Endothelial cell of umbilical vein (primary cell): ENCODE measurements around the gene ARHGAP15. TPM values are rescaled to one million over a fixed set of nuclear protein-coding genes. Genes with fewer than 3 reads are reported as not detected.

Experiments
- BruUV-seq: library from RNA; stranded (reverse); fragments of 400-500 nt; replicated peaks from 2 replicates; lab custom pipeline; 2021; lab: Mats Ljungman, UMichigan
- CTCF ChIA-PET: fragments of 300-600, 350-600 bp; sonication (Branson Sonifier 250); formaldehyde crosslinking; loops from one replicate; lab custom pipeline; 2021; ENCODE audit warnings: antibody characterized with exemption, inconsistent platforms; lab: Charles Lee
- POLR2A ChIA-PET: fragments of 300-600, 350-600 bp; sonication (Branson Sonifier 250); formaldehyde crosslinking; loops from one replicate; lab custom pipeline; 2021; ENCODE audit warnings: antibody characterized with exemption, inconsistent platforms; lab: Charles Lee
- DNase-seq: peaks from one replicate; pipeline ENCODE4 v3.0.0-alpha.2; 2011; ENCODE audit warnings: low read depth, low spot score
- FAIRE-seq: peaks from 2 replicates; lab custom pipeline; 2011; peaks lifted over from hg19 to GRCh38; lab: Jason Lieb, UNC
- H2AFZ ChIP-seq: 2 replicates; pipeline ENCODE4 v1.6.0; 2012; ENCODE audit warnings: low read depth, low read length, control low read depth, inconsistent platforms
- H3K27ac ChIP-seq: 2 replicates; pipeline ENCODE4 v1.5.1; 2011; ENCODE audit warnings: low read depth, mild to moderate bottlenecking, control low read depth, low read length, moderate library complexity; ENCODE audit not compliant: insufficient read depth
- H3K27me3 ChIP-seq, 2 experiments: 2 replicates each; pipeline versions ENCODE4 v1.6.0 to v1.6.1; 2011; ENCODE audit warnings: low read length in 2 of 2, mixed read lengths in 1 of 2; ENCODE audit not compliant: control insufficient read depth in 2 of 2, insufficient read depth in 2 of 2
- H3K36me3 ChIP-seq, 2 experiments: 2 replicates in 1 of 2; 3 replicates in 1 of 2; pipeline ENCODE4 v1.5.1; 2011; ENCODE audit warnings: low read length in 2 of 2, mild to moderate bottlenecking in 1 of 2, moderate library complexity in 1 of 2; ENCODE audit not compliant: control insufficient read depth in 2 of 2, insufficient read depth in 2 of 2; ENCODE audit errors: extremely low read depth in 1 of 2
- H3K4me1 ChIP-seq: 3 replicates; pipeline ENCODE4 v1.5.1; 2011; ENCODE audit warnings: mild to moderate bottlenecking, low read length; ENCODE audit not compliant: control insufficient read depth, insufficient read depth; ENCODE audit errors: extremely low read depth
- H3K4me2 ChIP-seq: 2 replicates; pipeline ENCODE4 v1.6.1; 2011; ENCODE audit warnings: low read length, control low read depth, mixed read lengths; ENCODE audit not compliant: insufficient read depth
- H3K4me3 ChIP-seq, 3 experiments: fragments of 200-600 bp in 1 of 3; sonication (generic), shearing (Covaris generic) in 1 of 3; replicated peaks in 1 of 3; 2 replicates each; pipeline ENCODE4 v1.5.1; 2011 to 2016; ENCODE audit warnings: control low read depth in 3 of 3, low read length in 3 of 3, mild to moderate bottlenecking in 2 of 3, inconsistent platforms in 1 of 3, low read depth in 1 of 3, moderate library complexity in 1 of 3; ENCODE audit not compliant: insufficient read depth in 1 of 3
- H3K79me2 ChIP-seq: 2 replicates; pipeline ENCODE4 v1.6.0; 2012; ENCODE audit warnings: low read length, inconsistent platforms; ENCODE audit not compliant: control insufficient read depth, insufficient read depth
- H3K9ac ChIP-seq: replicated peaks from 2 replicates; pipeline ENCODE3; 2011; ENCODE audit warnings: low read length, control low read depth; ENCODE audit not compliant: insufficient read depth; ENCODE audit errors: extremely low read depth
- H3K9me1 ChIP-seq: replicated peaks from 3 replicates; pipeline ENCODE4 v1.6.0; 2011; ENCODE audit warnings: mild to moderate bottlenecking, low read length; ENCODE audit not compliant: control insufficient read depth, insufficient read depth; ENCODE audit errors: extremely low read depth
- H3K9me3 ChIP-seq: replicated peaks from 2 replicates; pipeline ENCODE4 v1.5.1; 2012; ENCODE audit warnings: low read length, inconsistent platforms; ENCODE audit not compliant: control insufficient read depth, insufficient read depth
- H4K20me1 ChIP-seq: replicated peaks from 2 replicates; pipeline ENCODE3; 2011; ENCODE audit warnings: mild to moderate bottlenecking, low read length; ENCODE audit not compliant: control insufficient read depth, insufficient read depth; ENCODE audit errors: extremely low read depth
- CTCF ChIP-seq, 2 donors: IDR thresholded peaks; 1 replicate in 1 of 2; 2 replicates in 1 of 2; pipeline ENCODE4 v1.5.1; 2011; ENCODE audit warnings: low read length in 2 of 2, mild to moderate bottlenecking in 2 of 2, moderate library complexity in 2 of 2, control low read depth in 1 of 2, inconsistent platforms in 1 of 2, low read depth in 1 of 2; ENCODE audit not compliant: insufficient read depth in 1 of 2; ENCODE audit errors: extremely low read depth in 1 of 2
- EZH2 ChIP-seq: IDR thresholded peaks from 2 replicates; pipeline ENCODE4 v1.6.1; 2012; ENCODE audit warnings: borderline replicate concordance, low read depth, mild to moderate bottlenecking, moderate library complexity, low read length, inconsistent platforms; ENCODE audit not compliant: severe bottlenecking
- FOS ChIP-seq: IDR thresholded peaks from 2 replicates; pipeline ENCODE4 v1.6.1; 2011; ENCODE audit warnings: mild to moderate bottlenecking, low read length, moderate library complexity, borderline replicate concordance; ENCODE audit not compliant: insufficient read depth
- GATA2 ChIP-seq: IDR thresholded peaks from 2 replicates; pipeline ENCODE4 v1.7.0; 2011; ENCODE audit warnings: low read depth, mild to moderate bottlenecking, moderate library complexity, mixed read lengths, low read length; ENCODE audit not compliant: insufficient read length, insufficient read depth
- JUN ChIP-seq: IDR thresholded peaks from 2 replicates; pipeline ENCODE4 v1.6.1; 2011; ENCODE audit warnings: borderline replicate concordance, low read depth; ENCODE audit not compliant: insufficient read length, insufficient read depth
- MYC ChIP-seq: IDR thresholded peaks from one replicate; pipeline ENCODE4 v1.6.1; 2011; ENCODE audit warnings: mild to moderate bottlenecking, low read depth, low read length
- POLR2A ChIP-seq: IDR thresholded peaks from 2 replicates; pipeline ENCODE4 v1.6.1; 2012; ENCODE audit warnings: low read depth, mild to moderate bottlenecking, control low read depth, low read length
- POLR2AphosphoS5 ChIP-seq: IDR thresholded peaks from 2 replicates; pipeline ENCODE4 v1.6.1; 2012; ENCODE audit warnings: low read depth, mild to moderate bottlenecking, control low read depth, low read length, moderate library complexity; ENCODE audit not compliant: insufficient read depth
- dilution Hi-C: fragments of 300-500 bp; cut with MboI; formaldehyde crosslinking; loops from one replicate; pipeline ENCODE4 v1.15.0; 2019; ENCODE audit warnings: low sequenced_read_pairs; ENCODE audit not compliant: extremely low pct_ligation_motif_present
- intact Hi-C: fragments of 100-400 bp; cut with micrococcal nuclease; formaldehyde crosslinking; loops from one replicate; pipeline ENCODE4 v1.10.0; 2022
- polyA plus RNA-seq, 4 experiments: library from polyadenylated mRNA; depleted of rRNA in 3 of 4; stranded (reverse) in 3 of 4; unstranded in 1 of 4; fragments of >200 nt; gene quantifications; 2 replicates each; pipeline versions ENCODE4 v1.2.1 to v1.2.3, GENCODE V29; 2011 to 2012; ENCODE audit warnings: missing spikeins in 1 of 4
- total RNA-seq: library from RNA; stranded (reverse); gene quantifications from 2 replicates; pipeline ENCODE4 v1.2.3, GENCODE V29; 2021
- TF ChIP-seq, protein P1 (sequence below): IDR thresholded peaks from 2 replicates; pipeline ENCODE4 v1.6.1; 2011; ENCODE audit not compliant: insufficient read depth, insufficient read length

Gene ARHGAP15
- total and polyA plus RNA-seq, 2 donors (not counting 3 experiments of a cell fraction or from before 2014, with no cell fraction given), result not detected

DNA sequence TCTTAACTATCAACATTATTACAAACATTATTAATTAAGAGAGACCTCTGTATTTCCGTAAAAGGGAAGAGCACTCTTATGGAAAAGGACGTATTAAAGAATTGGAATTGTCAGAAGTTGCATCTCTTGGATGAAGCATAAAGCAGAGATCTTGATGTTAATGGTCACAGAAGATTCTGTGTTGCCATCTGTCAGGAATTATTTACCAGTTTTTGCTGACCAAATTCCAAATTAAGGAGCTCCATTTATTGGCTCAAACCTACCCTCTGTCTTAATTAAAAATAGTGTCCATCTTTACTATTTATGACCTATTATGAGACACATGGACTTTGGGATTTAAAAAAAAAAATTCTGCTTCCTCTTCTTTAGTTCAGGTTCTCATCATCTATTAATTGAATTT lies 232.1 kb downstream of the ARHGAP15 start:
- Histone ChIP-seq H3K79me2 (no peaks in the 10 kb centered on the region), H3K9ac (no peak overlapping the region), H3K36me3 (no peaks in the 10 kb centered on the region), H3K27me3 (no peaks in the 10 kb centered on the region), H3K9me3 (no peaks in the 10 kb centered on the region), H4K20me1 (no peaks in the 10 kb centered on the region), H3K4me1 (no peaks in the 10 kb centered on the region), H3K27ac (no peak overlapping the region), H2AFZ (no peak overlapping the region), H3K4me2 (no peak overlapping the region), H3K4me3 (no peak overlapping the region), H3K9me1 (no peaks in the 10 kb centered on the region)
- intact Hi-C loops, result no loop called here
- FAIRE-seq (no peak), DNase-seq (no peak)
- ChIA-PET POLR2A (no interaction called here), CTCF (no interaction called here)
- dilution Hi-C loops, result no loop called here
- TF ChIP-seq CTCF (IDR thresholded peaks at IDR 0.05; ENCODE audit: extremely low read depth in 1 of 2, insufficient read depth in 1 of 2, low read depth in 1 of 2, low read length in 2 of 2) (no peak), FOS (no peak), EZH2 (no peak), POLR2AphosphoS5 (no peak), GATA2 (no peak), MYC (no peak), JUN (no peak), POLR2A (no peak)
- TF ChIP-seq, protein P1, sequence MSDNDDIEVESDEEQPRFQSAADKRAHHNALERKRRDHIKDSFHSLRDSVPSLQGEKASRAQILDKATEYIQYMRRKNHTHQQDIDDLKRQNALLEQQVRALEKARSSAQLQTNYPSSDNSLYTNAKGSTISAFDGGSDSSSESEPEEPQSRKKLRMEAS, result no peak
- no TSS peak for BruUV-seq
